NOMO-1 treated with dmso at 0.1 percent for 144 hours (cell line): ENCODE results near the gene TMED10.

Experiments used
- DNase-seq: peaks from one replicate; lab custom pipeline; 2025; ENCODE audit not compliant: unreplicated experiment; lab: John Stamatoyannopoulos, UW

The TMED10 gene

GRCh38 chr14:75176142-75176820 lies at the start of gene TMED10:
Gene TMED10 (minus strand): TSS chr14:75176612. CDS start chr14:75176579, 33 bp downstream.
- peak; percentile 96 for DNase-seq

- DNase-seq, result no peak
Measured at GRCh38 chr14:75224561-75224960, 48.1 kb upstream of the TMED10 start.

GRCh38 chr14:75223664-75224154 lies 47.3 kb upstream of the TMED10 start:
- DNase-seq, result peak; percentile 71

GRCh38 chr14:75222208-75222701 lies 45.8 kb upstream of the TMED10 start:
- DNase-seq, result peak; percentile 65

GRCh38 chr14:75221797-75222196 lies 45.4 kb upstream of the TMED10 start:
- DNase-seq, result no peak

- no peak for DNase-seq
Measured at GRCh38 chr14:75220156-75220555, 43.7 kb upstream of the TMED10 start.

- DNase-seq, result no peak
Measured at GRCh38 chr14:75217508-75218206, 41.2 kb upstream of the TMED10 start.

- no peak for DNase-seq
Measured at GRCh38 chr14:75216427-75217006, 40.1 kb upstream of the TMED10 start.

- no peak for DNase-seq
Measured at GRCh38 chr14:75215520-75215919, 39.1 kb upstream of the TMED10 start.

GRCh38 chr14:75214558-75214957 lies 38.1 kb upstream of the TMED10 start:
- DNase-seq, result no peak

- DNase-seq, result no peak
Measured at GRCh38 chr14:75213172-75213571, 36.8 kb upstream of the TMED10 start.

- DNase-seq, result no peak
Measured at GRCh38 chr14:75208843-75209242, 32.4 kb upstream of the TMED10 start.

- DNase-seq, result no peak
Measured at GRCh38 chr14:75206190-75206589, 29.8 kb upstream of the TMED10 start.

GRCh38 chr14:75205591-75205990 lies 29.2 kb upstream of the TMED10 start:
- peak; percentile 45 for DNase-seq

GRCh38 chr14:75204116-75204515 lies 27.7 kb upstream of the TMED10 start:
- no peak for DNase-seq

GRCh38 chr14:75202657-75203056 lies 26.2 kb upstream of the TMED10 start:
- DNase-seq, result no peak

GRCh38 chr14:75201087-75201486 lies 24.7 kb upstream of the TMED10 start:
- DNase-seq, result no peak

GRCh38 chr14:75200451-75200850 lies 24.0 kb upstream of the TMED10 start:
- no peak for DNase-seq

- no peak for DNase-seq
Measured at GRCh38 chr14:75198291-75198933, 22.0 kb upstream of the TMED10 start.

- DNase-seq, result no peak
Measured at GRCh38 chr14:75197338-75197737, 20.9 kb upstream of the TMED10 start.

GRCh38 chr14:75196468-75196867 lies 20.1 kb upstream of the TMED10 start:
- DNase-seq, result peak; percentile 31
